ENCODE results near the gene PSMB10. TPM values are rescaled to one million over a fixed set of nuclear protein-coding genes. Genes with fewer than 3 reads are reported as not detected.

Gene PSMB10
- total and polyA plus RNA-seq, 8 donors: 20.7 to 76.8 (median 31.6) TPM

GRCh38 chr16:67924140-67924906 lies 12.3 kb downstream of the PSMB10 start:
- ATAC-seq (no peak), DNase-seq (no peak)
- Histone ChIP-seq H3K36me3 (peaks cover 0 to 32% of the 10 kb centered on the region in 2 donors), H3K4me1 (peaks cover 0 to 17% of the 10 kb centered on the region in 2 donors), H3K9me3 (no peaks in the 10 kb centered on the region), H3K27me3 (no peaks in the 10 kb centered on the region), H3K4me3 (no peak overlapping the region), H3K27ac (no peak overlapping the region)
- no peak for TF ChIP-seq CTCF (IDR thresholded peaks at IDR 0.05)
- intact Hi-C loops (cut with DNase I): loop anchor here in 1 of 2 donors (10.0 kb wide), 1 partner anchor 250 kb away; no protein-coding TSS in a partner anchor

DNA sequence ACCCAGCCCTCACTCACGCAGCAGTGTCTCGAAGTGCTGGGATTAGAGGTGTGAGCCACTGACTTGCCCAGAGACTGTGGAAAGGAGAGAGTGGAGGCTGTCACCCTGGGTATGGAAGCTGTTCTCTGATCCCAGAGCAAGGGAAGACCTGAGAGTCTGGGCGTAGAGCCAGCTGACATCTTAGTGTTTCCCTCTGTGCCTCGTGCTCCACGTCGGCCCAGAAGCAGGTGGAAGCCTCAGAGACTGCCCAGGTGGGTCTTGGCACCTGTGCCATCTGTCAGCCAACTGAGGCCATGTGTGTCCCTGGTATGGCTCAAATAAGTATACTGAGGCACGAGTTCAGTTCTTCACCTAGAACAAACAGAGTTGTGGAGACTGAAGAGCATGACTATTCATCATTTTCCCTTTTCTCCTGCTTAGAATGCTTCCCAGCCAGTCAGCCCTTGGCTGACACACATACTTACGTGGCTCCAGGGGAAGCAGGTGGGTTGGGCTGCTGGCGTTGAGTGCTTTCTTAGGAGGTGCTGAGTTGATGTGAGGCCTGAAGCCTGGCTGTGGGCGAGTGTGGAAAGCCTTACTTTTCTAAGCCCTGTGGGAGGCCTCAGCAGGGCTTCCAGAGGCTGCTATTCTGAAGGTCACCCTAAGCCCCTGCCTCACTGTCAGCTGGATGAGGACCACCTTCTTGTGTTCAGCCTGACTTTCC lies 13.1 kb downstream of the PSMB10 start:
- peak; percentile 71 for ATAC-seq
- DNase-seq: no peak
- Histone ChIP-seq H3K4me1 (peaks cover 0 to 17% of the 10 kb centered on the region in 2 donors), H3K36me3 (peaks cover 0 to 25% of the 10 kb centered on the region in 2 donors), H3K27me3 (no peaks in the 10 kb centered on the region), H3K27ac (no peak overlapping the region), H3K4me3 (no peak overlapping the region), H3K9me3 (no peaks in the 10 kb centered on the region)
- intact Hi-C loops (cut with DNase I): loop anchor here in 1 of 2 donors (10.0 kb wide), 1 partner anchor 249 kb away; no protein-coding TSS in a partner anchor
- no peak for TF ChIP-seq CTCF (IDR thresholded peaks at IDR 0.05)

- DNase-seq (no peak), ATAC-seq (no peak)
- no peaks in the 10 kb centered on the region for H3K27me3 ChIP-seq
- TF ChIP-seq CTCF (IDR thresholded peaks at IDR 0.05): no peak
- intact Hi-C loops (cut with DNase I): loop anchor here in 1 of 2 donors (10.0 kb wide), 1 partner anchor 248 kb away; no protein-coding TSS in a partner anchor
- peaks cover 0 to 21% of the 10 kb centered on the region in 2 donors for H3K4me1 ChIP-seq
- no peak overlapping the region for H3K27ac ChIP-seq
- no peaks in the 10 kb centered on the region for H3K9me3 ChIP-seq
- peaks cover 0 to 20% of the 10 kb centered on the region in 2 donors for H3K36me3 ChIP-seq
- H3K4me3 ChIP-seq: no peak overlapping the region
Observed at GRCh38 chr16:67922740-67923139, 13.9 kb downstream of the PSMB10 start.

GRCh38 chr16:67922221-67922620 lies 14.4 kb downstream of the PSMB10 start:
- H3K4me3 ChIP-seq: no peak overlapping the region
- no peak for TF ChIP-seq CTCF (IDR thresholded peaks at IDR 0.05)
- no peaks in the 10 kb centered on the region for H3K9me3 ChIP-seq
- no peak for DNase-seq
- ATAC-seq: no peak
- peaks cover 4 to 26% of the 10 kb centered on the region in 2 donors for H3K4me1 ChIP-seq
- intact Hi-C loops (cut with DNase I): loop anchor here in 1 of 2 donors (10.0 kb wide), 1 partner anchor 247 kb away; no protein-coding TSS in a partner anchor
- H3K27me3 ChIP-seq: no peaks in the 10 kb centered on the region
- H3K36me3 ChIP-seq: peaks cover 0 to 15% of the 10 kb centered on the region in 2 donors
- H3K27ac ChIP-seq: peak overlapping the region in 1 of 2 donors; percentile 11

All from left lung (tissue), 10 donors.